SW480 (cell line): ENCODE data around the gene CACNG7.
A peak's percentile ranks its signal among the peaks of the same experiment; 100 is the strongest.

ENCODE experiments used
- DNase-seq: peaks from one replicate; pipeline ENCODE4 v3.0.0-alpha.2; 2016; ENCODE audit warnings: low spot score

The CACNG7 gene

GRCh38 chr19:53983457-53984289 lies 74.6 kb downstream of the CACNG7 start:
- DNase-seq = no peak

- no peak for DNase-seq
Observed at GRCh38 chr19:53985863-53986262, 76.8 kb downstream of the CACNG7 start.

GRCh38 chr19:53988981-53989380 lies 79.9 kb downstream of the CACNG7 start:
- DNase-seq = no peak

- DNase-seq = peak; percentile 65
Observed at GRCh38 chr19:53989600-53990533, 80.8 kb downstream of the CACNG7 start.

GRCh38 chr19:53991224-53992113 lies 82.4 kb downstream of the CACNG7 start, which contains the start of gene CACNG6:
Gene CACNG6 (plus strand): TSS chr19:53991637. CDS start chr19:53992878, 1,241 bp downstream.
- peak; percentile 47 for DNase-seq

- no peak for DNase-seq
Observed at GRCh38 chr19:53992211-53992610, 83.1 kb downstream of the CACNG7 start.

GRCh38 chr19:53992815-53993214 lies 83.7 kb downstream of the CACNG7 start:
- DNase-seq = no peak

- no peak for DNase-seq
Observed at GRCh38 chr19:53993448-53993847, 84.4 kb downstream of the CACNG7 start.
